Erythroblast (primary cell): ENCODE measurements around the gene ATP6V0C.

Experiments used
- GATA1 ChIP-seq: IDR thresholded peaks from 2 replicates; pipeline ENCODE4 v1.6.1; 2011; ENCODE audit warnings: low read depth, mild to moderate bottlenecking, control low read depth, low read length, moderate library complexity
- POLR2A ChIP-seq: IDR thresholded peaks from 2 replicates; pipeline ENCODE4 v1.6.1; 2011; ENCODE audit warnings: mild to moderate bottlenecking, low read length

DNA sequence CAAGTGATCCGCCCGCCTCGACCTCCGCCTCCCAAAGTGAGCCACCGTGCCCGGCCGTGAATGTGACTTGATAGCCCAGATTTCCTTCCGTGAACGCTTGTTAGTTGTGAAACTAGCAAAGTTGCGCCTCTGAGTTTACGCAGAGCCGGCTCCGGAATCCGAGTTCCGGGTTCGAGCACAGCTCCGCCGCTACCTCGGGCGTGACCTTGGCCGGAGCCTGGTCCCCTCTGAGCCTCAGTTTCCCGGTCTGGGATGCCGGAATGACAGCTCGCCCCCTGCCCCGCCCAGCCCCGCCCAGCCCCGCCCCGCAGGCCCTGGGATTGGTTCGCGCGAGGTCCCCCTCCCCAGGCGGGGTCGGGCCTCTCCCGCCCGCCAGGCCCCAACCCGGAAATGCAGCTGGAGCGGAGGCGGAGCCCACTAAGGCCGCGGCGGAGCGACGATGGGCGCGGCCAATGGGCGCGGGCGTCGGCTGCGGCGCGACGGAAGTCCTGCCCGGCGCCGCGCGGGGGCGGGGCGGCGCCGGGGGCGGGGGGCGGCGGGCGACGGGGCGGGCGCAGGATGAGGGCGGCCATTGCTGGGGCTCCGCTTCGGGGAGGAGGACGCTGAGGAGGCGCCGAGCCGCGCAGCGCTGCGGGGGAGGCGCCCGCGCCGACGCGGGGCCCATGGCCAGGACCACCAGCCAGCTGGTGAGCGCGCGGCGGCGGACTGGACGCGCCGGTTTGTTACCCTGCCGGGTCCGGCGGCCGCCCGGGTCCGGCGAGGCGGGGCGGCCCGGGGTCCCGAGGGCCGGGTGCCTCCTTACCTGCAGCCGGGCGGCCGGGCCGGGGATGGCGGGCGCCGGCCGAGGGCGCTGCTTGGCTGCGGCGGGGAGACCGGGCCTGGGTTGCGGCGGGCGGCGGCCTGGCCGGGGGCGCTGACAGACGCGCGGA lies 24.0 kb downstream of the ATP6V0C start, which contains the start of gene PDPK1:
- TF ChIP-seq POLR2A: no peak
- no peak for TF ChIP-seq GATA1
